ENCODE measurements around the gene SORCS2. TPM values are rescaled to one million over a fixed set of nuclear protein-coding genes. Genes with fewer than 3 reads are reported as not detected.

SORCS2 gene
- total and polyA plus RNA-seq, 2 of the 13 experiments (the other 11 are each of a cell fraction or from before 2014, with no cell fraction given) = 0.82 to 1.0 TPM

DNA sequence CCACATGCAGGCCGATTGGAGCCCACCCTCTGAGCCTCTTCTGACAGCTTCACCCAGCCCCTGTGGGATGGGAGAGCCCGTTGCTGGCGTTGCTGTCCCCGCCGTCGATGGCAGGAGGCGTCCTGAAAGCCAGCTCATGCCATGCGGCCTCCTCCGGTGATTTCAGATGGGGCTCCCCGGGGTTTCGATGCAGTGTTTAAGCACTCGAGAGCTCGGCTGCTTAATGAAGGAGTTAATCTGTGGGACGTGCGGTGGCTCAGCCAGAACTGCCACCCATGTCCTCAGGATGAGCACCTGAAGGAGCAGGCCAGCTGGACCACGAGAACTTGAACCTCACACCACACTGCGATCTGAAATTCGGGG is 95.6 kb downstream of the SORCS2 start (continued):
- TF ChIP-seq AHDC1 (CRISPR knock-in tag; IDR thresholded peaks at IDR 0.05; ENCODE audit: borderline replicate concordance) (no peak), CREB1 (IDR thresholded peaks at IDR 0.05) (no peak), CREB1 (CRISPR knock-in tag; IDR thresholded peaks at IDR 0.05) (no peak), KDM4B (CRISPR knock-in tag; IDR thresholded peaks at IDR 0.05) (no peak), CHCHD3 (CRISPR knock-in tag; IDR thresholded peaks at IDR 0.05) (no peak), HOXA9 (CRISPR knock-in tag; IDR thresholded peaks at IDR 0.05; ENCODE audit: borderline replicate concordance) (no peak), CBX1 (IDR thresholded peaks at IDR 0.05; ENCODE audit: low read depth) (no peak), KLF12 (CRISPR knock-in tag; IDR thresholded peaks at IDR 0.05; ENCODE audit: borderline replicate concordance) (no peak)
- TF ChIP-seq, protein P1, sequence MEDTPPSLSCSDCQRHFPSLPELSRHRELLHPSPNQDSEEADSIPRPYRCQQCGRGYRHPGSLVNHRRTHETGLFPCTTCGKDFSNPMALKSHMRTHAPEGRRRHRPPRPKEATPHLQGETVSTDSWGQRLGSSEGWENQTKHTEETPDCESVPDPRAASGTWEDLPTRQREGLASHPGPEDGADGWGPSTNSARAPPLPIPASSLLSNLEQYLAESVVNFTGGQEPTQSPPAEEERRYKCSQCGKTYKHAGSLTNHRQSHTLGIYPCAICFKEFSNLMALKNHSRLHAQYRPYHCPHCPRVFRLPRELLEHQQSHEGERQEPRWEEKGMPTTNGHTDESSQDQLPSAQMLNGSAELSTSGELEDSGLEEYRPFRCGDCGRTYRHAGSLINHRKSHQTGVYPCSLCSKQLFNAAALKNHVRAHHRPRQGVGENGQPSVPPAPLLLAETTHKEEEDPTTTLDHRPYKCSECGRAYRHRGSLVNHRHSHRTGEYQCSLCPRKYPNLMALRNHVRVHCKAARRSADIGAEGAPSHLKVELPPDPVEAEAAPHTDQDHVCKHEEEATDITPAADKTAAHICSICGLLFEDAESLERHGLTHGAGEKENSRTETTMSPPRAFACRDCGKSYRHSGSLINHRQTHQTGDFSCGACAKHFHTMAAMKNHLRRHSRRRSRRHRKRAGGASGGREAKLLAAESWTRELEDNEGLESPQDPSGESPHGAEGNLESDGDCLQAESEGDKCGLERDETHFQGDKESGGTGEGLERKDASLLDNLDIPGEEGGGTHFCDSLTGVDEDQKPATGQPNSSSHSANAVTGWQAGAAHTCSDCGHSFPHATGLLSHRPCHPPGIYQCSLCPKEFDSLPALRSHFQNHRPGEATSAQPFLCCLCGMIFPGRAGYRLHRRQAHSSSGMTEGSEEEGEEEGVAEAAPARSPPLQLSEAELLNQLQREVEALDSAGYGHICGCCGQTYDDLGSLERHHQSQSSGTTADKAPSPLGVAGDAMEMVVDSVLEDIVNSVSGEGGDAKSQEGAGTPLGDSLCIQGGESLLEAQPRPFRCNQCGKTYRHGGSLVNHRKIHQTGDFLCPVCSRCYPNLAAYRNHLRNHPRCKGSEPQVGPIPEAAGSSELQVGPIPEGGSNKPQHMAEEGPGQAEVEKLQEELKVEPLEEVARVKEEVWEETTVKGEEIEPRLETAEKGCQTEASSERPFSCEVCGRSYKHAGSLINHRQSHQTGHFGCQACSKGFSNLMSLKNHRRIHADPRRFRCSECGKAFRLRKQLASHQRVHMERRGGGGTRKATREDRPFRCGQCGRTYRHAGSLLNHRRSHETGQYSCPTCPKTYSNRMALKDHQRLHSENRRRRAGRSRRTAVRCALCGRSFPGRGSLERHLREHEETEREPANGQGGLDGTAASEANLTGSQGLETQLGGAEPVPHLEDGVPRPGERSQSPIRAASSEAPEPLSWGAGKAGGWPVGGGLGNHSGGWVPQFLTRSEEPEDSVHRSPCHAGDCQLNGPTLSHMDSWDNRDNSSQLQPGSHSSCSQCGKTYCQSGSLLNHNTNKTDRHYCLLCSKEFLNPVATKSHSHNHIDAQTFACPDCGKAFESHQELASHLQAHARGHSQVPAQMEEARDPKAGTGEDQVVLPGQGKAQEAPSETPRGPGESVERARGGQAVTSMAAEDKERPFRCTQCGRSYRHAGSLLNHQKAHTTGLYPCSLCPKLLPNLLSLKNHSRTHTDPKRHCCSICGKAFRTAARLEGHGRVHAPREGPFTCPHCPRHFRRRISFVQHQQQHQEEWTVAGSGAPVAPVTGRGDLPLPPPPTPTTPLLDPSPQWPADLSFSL (CRISPR knock-in tag; IDR thresholded peaks at IDR 0.05) = no peak
